Neuronal stem cell (in vitro differentiated cells): ENCODE data around the gene CAB39.

ENCODE experiments used
- DNase-seq: peaks from one replicate; pipeline ENCODE4 v3.0.0-alpha.2; 2013; ENCODE audit warnings: low spot score
- H2AFZ ChIP-seq: one replicate; pipeline ENCODE4 v1.6.1; 2013; ENCODE audit warnings: mild to moderate bottlenecking, low read length, inconsistent platforms
- H2AK5ac ChIP-seq: 2 replicates; pipeline ENCODE4 v1.6.1; 2013; ENCODE audit warnings: low read depth, mild to moderate bottlenecking, inconsistent platforms, low read length, moderate library complexity, mixed read lengths
- H2BK120ac ChIP-seq: 2 replicates; pipeline ENCODE4 v1.6.1; 2013; ENCODE audit warnings: low read depth, mild to moderate bottlenecking, inconsistent platforms, low read length, moderate library complexity, mixed read lengths
- H2BK12ac ChIP-seq: one replicate; pipeline ENCODE4 v1.6.1; 2013; ENCODE audit warnings: low read length, inconsistent platforms
- H2BK15ac ChIP-seq: 2 replicates; pipeline ENCODE4 v1.6.1; 2013; ENCODE audit warnings: mild to moderate bottlenecking, low read length, inconsistent platforms, mixed read lengths
- H2BK5ac ChIP-seq: one replicate; pipeline ENCODE4 v1.6.1; 2013; ENCODE audit warnings: inconsistent platforms, mild to moderate bottlenecking, low read length, moderate library complexity
- H3K14ac ChIP-seq: one replicate; pipeline ENCODE4 v1.6.1; 2013; ENCODE audit warnings: low read length, inconsistent platforms
- H3K18ac ChIP-seq: 2 replicates; pipeline ENCODE4 v1.6.1; 2013; ENCODE audit warnings: low read length, inconsistent platforms
- H3K23ac ChIP-seq: 2 replicates; pipeline ENCODE4 v1.6.1; 2013; ENCODE audit warnings: low read depth, mild to moderate bottlenecking, mixed read lengths, low read length, inconsistent platforms; ENCODE audit not compliant: poor library complexity
- H3K27ac ChIP-seq: replicated peaks from 3 replicates; pipeline ENCODE4 v1.5.1; 2013; ENCODE audit warnings: low read length, inconsistent platforms
- H3K27me3 ChIP-seq, 3 experiments: 2 replicates each; pipeline ENCODE4 v1.6.1; 2013; ENCODE audit warnings: low read length in 3 of 3, mild to moderate bottlenecking in 2 of 3, inconsistent platforms in 1 of 3, low read depth in 1 of 3, mixed read lengths in 1 of 3, moderate library complexity in 1 of 3; ENCODE audit not compliant: control insufficient read depth in 3 of 3, insufficient read depth in 3 of 3
- H3K36me3 ChIP-seq, 2 donors: replicated peaks in 1 of 2; 2 replicates each; pipeline ENCODE4 v1.6.1; 2013; ENCODE audit warnings: low read length in 2 of 2; ENCODE audit not compliant: control insufficient read depth in 2 of 2, insufficient read depth in 2 of 2
- H3K4ac ChIP-seq: 2 replicates; pipeline ENCODE4 v1.6.1; 2013; ENCODE audit warnings: inconsistent platforms, mild to moderate bottlenecking, low read length, moderate library complexity
- H3K4me1 ChIP-seq, 2 donors: 1 replicate in 1 of 2; 2 replicates in 1 of 2; pipeline ENCODE4 v1.6.1; 2013; ENCODE audit warnings: low read length in 2 of 2, low read depth in 1 of 2; ENCODE audit not compliant: control insufficient read depth in 2 of 2, insufficient read depth in 1 of 2
- H3K4me2 ChIP-seq: one replicate; pipeline ENCODE4 v1.6.1; 2013; ENCODE audit warnings: mild to moderate bottlenecking, low read length, inconsistent platforms; ENCODE audit not compliant: insufficient read depth, poor library complexity, severe bottlenecking
- H3K4me3 ChIP-seq, 2 donors: 2 replicates each; pipeline ENCODE4 v1.5.1; 2013; ENCODE audit warnings: low read length in 2 of 2, mild to moderate bottlenecking in 2 of 2, inconsistent platforms in 1 of 2, moderate library complexity in 1 of 2
- H3K79me1 ChIP-seq: one replicate; pipeline ENCODE4 v1.6.1; 2013; ENCODE audit warnings: low read depth, mild to moderate bottlenecking, inconsistent platforms, low read length, moderate library complexity
- H3K9ac ChIP-seq: one replicate; pipeline ENCODE4 v1.6.1; 2013; ENCODE audit warnings: mild to moderate bottlenecking, low read depth, low read length, inconsistent platforms; ENCODE audit not compliant: poor library complexity
- H3K9me3 ChIP-seq, 2 donors: replicated peaks in 1 of 2; 2 replicates each; pipeline versions ENCODE3 to v1.6.1; 2013; ENCODE audit warnings: low read length in 2 of 2, mild to moderate bottlenecking in 2 of 2, inconsistent platforms in 1 of 2, low read depth in 1 of 2, mixed read lengths in 1 of 2, moderate library complexity in 1 of 2; ENCODE audit not compliant: control insufficient read depth in 2 of 2, insufficient read depth in 1 of 2
- H4K8ac ChIP-seq: one replicate; pipeline ENCODE4 v1.6.1; 2013; ENCODE audit warnings: low read depth, mild to moderate bottlenecking, inconsistent platforms, low read length, moderate library complexity
- H4K91ac ChIP-seq: one replicate; pipeline ENCODE4 v1.6.1; 2013; ENCODE audit warnings: low read length, low read depth, mild to moderate bottlenecking, inconsistent platforms; ENCODE audit not compliant: poor library complexity
- WGBS, 2 donors: extraction: QIAGEN DNeasy Blood & Tissue Kit; methylation state at CpG; one replicate each; pipeline ENCODE4 v1.1.7; 2013; ENCODE audit warnings: missing lambda C conversion rate in 2 of 2, mixed read lengths in 1 of 2; ENCODE audit not compliant: insufficient read length in 2 of 2, insufficient replicate concordance in 1 of 2; ENCODE audit errors: extremely low coverage in 2 of 2; 5-methylcytosine and 5-hydroxymethylcytosine counted together

CAB39 gene

GRCh38 chr2:230795856-230796255 is 83.2 kb downstream of the CAB39 start:
- no peak for DNase-seq
- H3K4me2 ChIP-seq, result no peak overlapping the region
- H3K9ac ChIP-seq, result no peak overlapping the region
- peaks cover 0 to 1% of the 10 kb centered on the region in 2 donors for H3K4me1 ChIP-seq
- H4K8ac ChIP-seq, result no peak overlapping the region
- H2AK5ac ChIP-seq, result no peak overlapping the region
- H2BK12ac ChIP-seq, result no peak overlapping the region
- H3K18ac ChIP-seq, result no peak overlapping the region
- H3K36me3 ChIP-seq, result peaks cover 11 to 70% of the 10 kb centered on the region in 2 donors
- no peak overlapping the region for H3K23ac ChIP-seq
- H3K27me3 ChIP-seq, result no peaks in the 10 kb centered on the region
- no CpG with 5 or more reads among the region's 4 CpGs for WGBS, 2 donors
- no peak overlapping the region for H3K4me3 ChIP-seq
- no peak overlapping the region for H4K91ac ChIP-seq
- H3K79me1 ChIP-seq, result no peaks in the 10 kb centered on the region
- no peak overlapping the region for H2AFZ ChIP-seq
- peaks cover 0 to 35% of the 10 kb centered on the region in 2 donors for H3K9me3 ChIP-seq
- no peak overlapping the region for H3K4ac ChIP-seq
- no peak overlapping the region for H2BK15ac ChIP-seq
- H3K27ac ChIP-seq, result no peak overlapping the region
- no peak overlapping the region for H3K14ac ChIP-seq
- no peak overlapping the region for H2BK5ac ChIP-seq
- H2BK120ac ChIP-seq, result no peak overlapping the region

DNA sequence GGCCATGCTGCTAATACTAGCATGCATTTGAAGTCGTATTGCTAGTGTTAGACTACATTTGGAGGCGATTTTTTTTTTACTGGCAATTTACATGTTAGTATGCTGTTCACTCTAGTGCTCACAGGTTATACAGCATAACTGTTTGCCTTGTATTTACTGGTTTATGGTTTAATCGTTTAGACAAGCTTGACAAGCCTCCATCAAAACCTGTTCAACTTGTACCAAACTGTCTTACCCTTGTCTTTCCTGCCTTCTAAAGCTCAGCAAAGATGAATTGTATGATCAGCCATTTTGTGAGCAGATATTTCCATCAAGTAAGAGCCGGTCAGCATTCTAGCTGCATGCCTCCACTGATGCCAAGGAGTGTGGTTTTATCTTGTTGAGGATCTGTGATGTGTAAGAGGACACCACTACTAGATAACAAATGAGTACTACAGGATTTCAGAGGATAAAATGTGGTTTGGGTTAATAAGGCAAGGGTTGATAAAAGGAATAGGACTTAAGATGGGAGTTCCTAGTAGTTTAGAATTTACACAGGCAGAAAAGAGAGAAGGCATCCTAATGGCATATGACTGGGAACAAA is 83.7 kb downstream of the CAB39 start:
- no peak overlapping the region for H2AFZ ChIP-seq
- WGBS, 2 donors, result no CpG with 5 or more reads among the region's 4 CpGs

DNA sequence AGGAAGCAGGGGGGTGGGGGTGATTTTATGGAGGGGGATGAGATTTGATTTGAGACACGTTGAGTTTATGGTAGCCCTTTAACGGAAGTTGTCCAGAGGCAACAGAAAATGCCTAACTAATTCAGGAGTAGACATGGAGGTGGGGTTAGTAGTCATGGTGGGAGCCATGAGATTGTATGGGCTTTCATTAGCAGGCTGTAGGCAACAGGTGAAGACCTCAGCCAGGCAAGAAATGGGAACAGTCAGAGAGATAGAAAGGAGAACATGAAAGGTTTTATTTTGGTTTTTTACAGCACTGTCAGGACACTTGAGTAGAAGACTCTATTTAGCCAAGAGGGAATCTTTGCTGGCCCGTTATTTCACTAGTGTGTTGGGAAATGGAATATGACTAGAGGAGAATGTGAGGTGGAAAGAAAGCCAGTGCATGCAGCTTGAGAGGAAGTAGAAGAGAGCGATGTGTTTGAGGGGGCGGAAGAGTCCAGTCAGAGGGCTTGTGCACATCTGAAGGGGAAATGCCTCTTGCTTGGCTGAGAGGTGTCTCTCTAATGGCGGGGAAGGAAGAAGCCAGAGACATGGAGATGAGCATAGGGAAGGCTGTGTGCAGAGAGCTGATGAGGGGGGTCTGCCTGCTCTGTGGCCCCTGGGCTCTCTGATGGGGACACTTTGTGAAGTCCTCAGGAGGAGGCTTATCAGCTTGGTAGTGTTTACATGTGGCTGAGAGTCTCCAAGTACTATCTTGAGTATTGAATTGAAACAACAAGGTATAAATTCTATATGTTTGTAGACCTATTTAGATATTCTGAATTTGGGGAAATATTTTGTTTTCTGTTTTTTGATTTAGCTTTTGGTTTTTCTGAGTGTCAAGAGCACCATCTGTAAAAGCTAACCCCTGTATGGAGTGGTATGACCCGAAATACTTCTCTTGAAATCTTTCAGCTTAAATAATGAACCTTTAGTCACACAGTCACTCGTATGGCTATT is 85.2 kb downstream of the CAB39 start:
- DNase-seq, result no peak
- no peak overlapping the region for H3K9ac ChIP-seq
- no peak overlapping the region for H3K4me3 ChIP-seq
- no peak overlapping the region for H2BK15ac ChIP-seq
- H3K18ac ChIP-seq, result no peak overlapping the region
- H3K14ac ChIP-seq, result no peak overlapping the region
- peaks cover 0 to 1% of the 10 kb centered on the region in 2 donors for H3K4me1 ChIP-seq
- H3K4me2 ChIP-seq, result no peak overlapping the region
- no peaks in the 10 kb centered on the region for H3K27me3 ChIP-seq
- H2AFZ ChIP-seq, result no peak overlapping the region
- H3K9me3 ChIP-seq, result peaks cover 0 to 17% of the 10 kb centered on the region in 2 donors
- peaks cover 10 to 56% of the 10 kb centered on the region in 2 donors for H3K36me3 ChIP-seq
- H2BK12ac ChIP-seq, result no peak overlapping the region
- no peak overlapping the region for H3K23ac ChIP-seq
- H3K27ac ChIP-seq, result no peak overlapping the region
- no peak overlapping the region for H2BK120ac ChIP-seq
- no peak overlapping the region for H2AK5ac ChIP-seq
- H2BK5ac ChIP-seq, result no peak overlapping the region
- no peak overlapping the region for H4K8ac ChIP-seq
- 100% methylated on average over 1 of the region's 8 CpGs; no CpG with 5 or more reads in 1 of the 2 donors for WGBS, 2 donors
- H4K91ac ChIP-seq, result no peak overlapping the region
- H3K4ac ChIP-seq, result no peak overlapping the region
- H3K79me1 ChIP-seq, result no peaks in the 10 kb centered on the region

More for the DNA sequence above, 83.7 kb downstream of the CAB39 start:
- no peak overlapping the region for H3K18ac ChIP-seq
- H3K14ac ChIP-seq, result no peak overlapping the region
- no peak overlapping the region for H2AK5ac ChIP-seq
- H4K8ac ChIP-seq, result no peak overlapping the region
- DNase-seq, result no peak
- H3K36me3 ChIP-seq, result peaks cover 11 to 70% of the 10 kb centered on the region in 2 donors
- H3K4ac ChIP-seq, result no peak overlapping the region
- no peak overlapping the region for H2BK15ac ChIP-seq
- H3K4me2 ChIP-seq, result no peak overlapping the region
- H3K4me3 ChIP-seq, result no peak overlapping the region
- H3K27ac ChIP-seq, result no peak overlapping the region
- no peaks in the 10 kb centered on the region for H3K79me1 ChIP-seq
- H2BK12ac ChIP-seq, result no peak overlapping the region
- no peak overlapping the region for H3K9ac ChIP-seq
- H3K9me3 ChIP-seq, result peaks cover 0 to 31% of the 10 kb centered on the region in 2 donors
- H3K27me3 ChIP-seq, result no peaks in the 10 kb centered on the region
- no peak overlapping the region for H2BK120ac ChIP-seq
- H3K4me1 ChIP-seq, result peaks cover 0 to 1% of the 10 kb centered on the region in 2 donors
- no peak overlapping the region for H4K91ac ChIP-seq
- no peak overlapping the region for H3K23ac ChIP-seq
- no peak overlapping the region for H2BK5ac ChIP-seq

DNA sequence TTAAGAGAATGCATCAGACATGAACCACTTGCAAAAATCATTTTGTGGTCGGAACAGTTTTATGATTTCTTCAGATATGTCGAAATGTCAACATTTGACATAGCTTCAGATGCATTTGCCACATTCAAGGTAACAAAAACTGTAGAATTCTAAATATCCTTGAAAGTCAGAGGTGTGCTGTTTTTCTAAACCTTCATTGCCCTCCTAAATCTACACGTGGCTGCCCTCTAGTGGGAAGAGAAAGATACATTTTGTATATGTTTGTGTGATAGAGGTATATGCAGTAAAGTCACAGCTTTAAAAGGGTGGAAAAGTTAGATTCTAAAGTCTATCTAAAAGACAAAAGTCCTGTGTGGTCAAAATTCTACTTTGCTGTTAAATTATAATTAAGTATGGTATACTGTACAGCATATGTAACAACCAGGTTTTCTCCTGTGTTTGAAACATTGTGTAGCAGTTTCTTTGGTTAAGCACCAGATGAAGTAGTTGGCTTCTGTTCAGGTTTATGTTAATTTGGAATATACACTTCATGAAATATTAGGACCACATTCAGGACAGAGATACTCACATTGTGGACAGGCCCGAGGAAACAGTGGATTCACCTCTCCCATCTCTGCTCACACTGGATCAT is 86.2 kb downstream of the CAB39 start:
- no CpG with 5 or more reads among the region's 4 CpGs for WGBS, 2 donors
- Histone ChIP-seq H2BK5ac (no peak overlapping the region), H2BK15ac (no peak overlapping the region), H3K4me2 (no peak overlapping the region), H3K4me3 (no peak overlapping the region), H3K27me3 (no peaks in the 10 kb centered on the region), H3K36me3 (peaks cover 8 to 46% of the 10 kb centered on the region in 2 donors), H3K27ac (no peak overlapping the region), H3K18ac (no peak overlapping the region), H2BK120ac (no peak overlapping the region), H3K23ac (no peak overlapping the region), H3K4me1 (peaks cover 0 to 1% of the 10 kb centered on the region in 2 donors), H3K14ac (no peak overlapping the region), H3K4ac (no peak overlapping the region), H2AFZ (no peak overlapping the region), H3K9me3 (peaks cover 0 to 7% of the 10 kb centered on the region in 2 donors), H3K79me1 (no peaks in the 10 kb centered on the region), H2BK12ac (no peak overlapping the region), H2AK5ac (no peak overlapping the region), H4K8ac (no peak overlapping the region), H4K91ac (no peak overlapping the region), H3K9ac (no peak overlapping the region)
- peak; percentile 17 for DNase-seq
